ENCODE results near the gene CHRNE.

Gene CHRNE

DNA sequence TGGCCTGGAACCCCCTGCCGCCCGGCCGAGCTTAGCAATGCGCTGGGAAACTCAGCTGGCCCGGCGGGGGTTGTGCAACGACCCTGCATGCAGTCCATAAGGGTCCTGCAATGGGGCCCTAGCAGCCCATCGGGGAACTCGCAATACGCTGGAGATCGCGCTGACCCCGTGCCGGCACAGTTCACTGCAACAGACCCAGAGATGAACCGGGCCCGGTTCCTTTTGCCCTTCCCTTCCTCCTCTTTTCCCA is 36.6 kb upstream of the CHRNE start:
- Histone ChIP-seq H3K79me2 (ENCODE audit: control insufficient read depth, insufficient read depth, low read length, unreplicated experiment) (peaks cover 53% of the 10 kb centered on the region), H3K36me3 (ENCODE audit: insufficient read depth, low read length) (no peaks in the 10 kb centered on the region), H3K27ac (ENCODE audit: low read depth, low read length) (peak overlapping the region; percentile 89), H3K4me1 (ENCODE audit: control insufficient read depth, insufficient read depth, low read length, unreplicated experiment) (peaks cover 39% of the 10 kb centered on the region), H3K27me3 (ENCODE audit: insufficient read depth, low read length) (no peaks in the 10 kb centered on the region), H3K4me3 (ENCODE audit: low read depth, low read length) (peak overlapping the region; percentile 87), H2AFZ (ENCODE audit: low read length, unreplicated experiment) (peak overlapping the region; percentile 82)

DNA sequence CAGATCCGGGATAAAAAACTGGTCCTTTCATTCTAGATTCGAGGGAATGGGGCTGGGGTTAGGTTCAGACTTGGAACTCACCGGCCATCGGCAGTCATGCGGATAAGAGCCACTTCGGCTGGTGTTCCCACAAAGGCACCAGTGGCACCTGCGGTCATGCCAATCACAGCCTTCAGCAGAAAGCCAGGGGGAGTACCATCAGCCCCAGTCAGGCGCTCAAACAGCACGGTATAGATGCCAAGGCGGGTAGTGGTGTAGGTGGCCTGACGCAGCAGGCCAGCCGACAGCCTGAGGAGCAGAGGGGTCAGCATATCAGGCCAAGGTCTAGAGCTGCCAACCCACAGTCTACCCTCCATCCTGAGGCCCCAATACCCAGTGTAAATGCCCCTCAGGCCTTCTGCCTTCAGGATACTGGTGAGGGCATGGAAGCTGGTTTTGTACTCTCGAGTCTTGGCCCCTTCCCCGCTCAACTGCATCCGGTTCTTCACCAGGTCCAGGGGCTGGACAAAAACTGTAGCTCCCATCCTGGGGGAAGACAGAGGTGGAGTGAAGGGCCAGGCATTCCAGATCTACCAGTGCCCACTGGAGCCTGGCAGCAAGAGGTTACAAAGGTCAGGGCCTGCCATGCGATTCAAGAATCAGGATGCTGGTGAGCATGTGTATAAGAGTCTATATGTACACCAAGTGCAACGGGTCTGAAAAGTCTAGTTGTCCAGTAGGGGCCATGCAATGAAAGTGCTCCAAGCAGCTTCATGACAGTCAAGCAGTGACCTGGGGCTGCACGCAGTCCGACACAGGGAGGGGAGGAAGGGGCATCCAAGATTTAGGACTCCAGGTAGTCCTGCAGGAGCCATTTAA is 36.0 kb upstream of the CHRNE start:
- H2AFZ ChIP-seq (ENCODE audit: low read length, unreplicated experiment): peak overlapping the region; percentile 82
- peaks cover 39% of the 10 kb centered on the region for H3K4me1 ChIP-seq (ENCODE audit: control insufficient read depth, insufficient read depth, low read length, unreplicated experiment)
- H3K79me2 ChIP-seq (ENCODE audit: control insufficient read depth, insufficient read depth, low read length, unreplicated experiment): peaks cover 47% of the 10 kb centered on the region
- H3K27me3 ChIP-seq (ENCODE audit: insufficient read depth, low read length): no peaks in the 10 kb centered on the region
- no peaks in the 10 kb centered on the region for H3K36me3 ChIP-seq (ENCODE audit: insufficient read depth, low read length)
- H3K27ac ChIP-seq (ENCODE audit: low read depth, low read length): peak overlapping the region; percentile 89; the same call in 1 of the 2 replicates
- peak overlapping the region; percentile 87 for H3K4me3 ChIP-seq (ENCODE audit: low read depth, low read length)

GRCh38 chr17:4938069-4938491 is 35.2 kb upstream of the CHRNE start:
- no peaks in the 10 kb centered on the region for H3K27me3 ChIP-seq (ENCODE audit: insufficient read depth, low read length)
- peaks cover 40% of the 10 kb centered on the region for H3K79me2 ChIP-seq (ENCODE audit: control insufficient read depth, insufficient read depth, low read length, unreplicated experiment)
- H3K27ac ChIP-seq (ENCODE audit: low read depth, low read length): no peak overlapping the region
- no peak overlapping the region for H2AFZ ChIP-seq (ENCODE audit: low read length, unreplicated experiment)
- H3K4me1 ChIP-seq (ENCODE audit: control insufficient read depth, insufficient read depth, low read length, unreplicated experiment): peaks cover 36% of the 10 kb centered on the region
- peak overlapping the region; percentile 87; the same call in 1 of the 2 replicates for H3K4me3 ChIP-seq (ENCODE audit: low read depth, low read length)
- H3K36me3 ChIP-seq (ENCODE audit: insufficient read depth, low read length): no peaks in the 10 kb centered on the region

DNA sequence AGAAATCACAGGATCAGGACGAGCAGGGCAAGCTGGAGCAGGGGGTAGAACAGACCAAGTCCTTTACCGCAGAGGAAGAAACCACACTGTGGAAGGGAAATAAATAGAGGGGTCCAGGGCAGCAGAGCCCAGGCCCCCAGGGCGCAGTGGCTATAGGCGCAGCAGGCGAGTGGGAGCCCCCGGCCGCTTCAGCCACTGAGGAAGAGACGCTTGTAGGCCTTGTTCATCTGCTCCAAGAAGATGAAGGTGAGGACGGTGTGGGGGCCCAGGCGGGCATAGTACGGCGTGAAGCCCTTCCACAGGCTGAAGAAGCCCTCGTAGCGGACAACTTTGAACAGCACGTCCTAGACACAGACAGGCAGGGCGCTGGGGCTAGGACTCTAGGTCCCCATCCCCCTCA is 34.7 kb upstream of the CHRNE start:
- Histone ChIP-seq H3K27me3 (ENCODE audit: insufficient read depth, low read length) (no peaks in the 10 kb centered on the region), H3K4me3 (ENCODE audit: low read depth, low read length) (no peak overlapping the region), H3K79me2 (ENCODE audit: control insufficient read depth, insufficient read depth, low read length, unreplicated experiment) (peaks cover 35% of the 10 kb centered on the region), H3K36me3 (ENCODE audit: insufficient read depth, low read length) (no peaks in the 10 kb centered on the region), H3K4me1 (ENCODE audit: control insufficient read depth, insufficient read depth, low read length, unreplicated experiment) (peaks cover 31% of the 10 kb centered on the region), H2AFZ (ENCODE audit: low read length, unreplicated experiment) (no peak overlapping the region), H3K27ac (ENCODE audit: low read depth, low read length) (no peak overlapping the region)

DNA sequence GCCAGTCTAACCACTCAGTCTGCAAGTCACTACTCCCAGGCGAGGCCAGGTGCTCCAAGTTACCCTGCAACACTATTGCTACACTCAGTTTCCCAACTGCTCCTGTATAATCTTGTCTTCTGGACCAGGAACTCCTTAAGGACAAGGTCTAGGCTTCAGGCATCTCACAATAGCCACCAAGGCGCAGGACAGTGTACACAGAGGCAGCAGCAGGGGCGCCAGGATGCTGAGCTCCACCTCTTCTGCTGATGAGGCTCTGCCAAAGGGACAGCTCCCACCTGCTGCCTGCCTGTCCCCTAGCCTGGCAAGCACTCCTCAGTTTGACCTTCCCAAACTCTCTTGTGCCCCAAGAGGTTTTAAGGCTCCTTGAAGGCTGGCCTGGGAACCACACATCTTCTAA is 33.5 kb upstream of the CHRNE start:
- H3K27me3 ChIP-seq (ENCODE audit: insufficient read depth, low read length): no peaks in the 10 kb centered on the region
- H3K27ac ChIP-seq (ENCODE audit: low read depth, low read length): no peak overlapping the region
- H3K4me1 ChIP-seq (ENCODE audit: control insufficient read depth, insufficient read depth, low read length, unreplicated experiment): peaks cover 20% of the 10 kb centered on the region
- H3K4me3 ChIP-seq (ENCODE audit: low read depth, low read length): no peak overlapping the region
- H2AFZ ChIP-seq (ENCODE audit: low read length, unreplicated experiment): no peak overlapping the region
- H3K36me3 ChIP-seq (ENCODE audit: insufficient read depth, low read length): no peaks in the 10 kb centered on the region
- peaks cover 25% of the 10 kb centered on the region for H3K79me2 ChIP-seq (ENCODE audit: control insufficient read depth, insufficient read depth, low read length, unreplicated experiment)

DNA sequence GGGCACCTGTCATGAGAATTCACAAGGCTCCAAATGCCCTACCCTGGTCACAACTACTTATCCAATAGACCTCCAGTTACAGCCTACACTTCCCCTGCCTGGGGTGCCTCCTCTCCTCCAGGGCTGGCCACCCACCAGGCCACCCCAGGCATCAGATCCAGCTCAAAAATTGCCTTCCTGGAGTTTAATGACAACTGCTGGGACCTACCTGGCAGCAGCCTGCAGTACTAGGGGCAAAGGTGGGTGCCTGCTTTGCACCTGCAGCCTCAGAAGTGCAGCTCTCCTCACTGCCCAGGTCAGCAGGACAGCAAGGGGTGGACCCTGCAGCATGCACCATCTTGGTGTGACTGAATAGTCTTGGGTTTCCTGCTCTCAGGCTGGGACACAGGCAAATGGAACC is 32.8 kb upstream of the CHRNE start:
- Histone ChIP-seq H3K4me1 (ENCODE audit: control insufficient read depth, insufficient read depth, low read length, unreplicated experiment) (peaks cover 18% of the 10 kb centered on the region), H3K27ac (ENCODE audit: low read depth, low read length) (no peak overlapping the region), H3K4me3 (ENCODE audit: low read depth, low read length) (no peak overlapping the region), H3K36me3 (ENCODE audit: insufficient read depth, low read length) (peaks cover 3% of the 10 kb centered on the region; the same call in 1 of the 2 replicates), H3K79me2 (ENCODE audit: control insufficient read depth, insufficient read depth, low read length, unreplicated experiment) (peaks cover 17% of the 10 kb centered on the region), H2AFZ (ENCODE audit: low read length, unreplicated experiment) (no peak overlapping the region), H3K27me3 (ENCODE audit: insufficient read depth, low read length) (no peaks in the 10 kb centered on the region)

GRCh38 chr17:4934173-4934979 is 31.5 kb upstream of the CHRNE start:
- Histone ChIP-seq H3K79me2 (ENCODE audit: control insufficient read depth, insufficient read depth, low read length, unreplicated experiment) (peaks cover 16% of the 10 kb centered on the region), H3K4me3 (ENCODE audit: low read depth, low read length) (no peak overlapping the region), H3K27me3 (ENCODE audit: insufficient read depth, low read length) (no peaks in the 10 kb centered on the region), H3K27ac (ENCODE audit: low read depth, low read length) (no peak overlapping the region), H2AFZ (ENCODE audit: low read length, unreplicated experiment) (no peak overlapping the region), H3K4me1 (ENCODE audit: control insufficient read depth, insufficient read depth, low read length, unreplicated experiment) (peaks cover 18% of the 10 kb centered on the region), H3K36me3 (ENCODE audit: insufficient read depth, low read length) (peaks cover 3% of the 10 kb centered on the region; the same call in 1 of the 2 replicates)

DNA sequence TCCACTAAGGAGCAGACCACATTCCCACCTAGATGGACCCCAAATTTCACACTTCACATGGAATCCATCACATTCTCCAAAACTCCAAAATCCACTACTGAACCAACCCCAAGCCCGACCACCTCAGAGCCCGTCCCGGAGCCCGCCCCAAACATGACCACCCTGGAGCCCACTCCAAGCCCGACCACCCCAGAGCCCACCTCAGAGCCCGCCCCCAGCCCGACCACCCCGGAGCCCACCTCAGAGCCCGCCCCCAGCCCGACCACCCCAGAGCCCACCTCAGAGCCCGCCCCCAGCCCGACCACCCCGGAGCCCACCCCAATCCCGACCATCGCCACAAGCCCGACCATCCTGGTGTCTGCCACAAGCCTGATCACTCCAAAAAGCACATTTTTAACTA is 30.7 kb upstream of the CHRNE start:
- Histone ChIP-seq H3K27me3 (ENCODE audit: insufficient read depth, low read length) (no peaks in the 10 kb centered on the region), H3K27ac (ENCODE audit: low read depth, low read length) (no peak overlapping the region), H3K36me3 (ENCODE audit: insufficient read depth, low read length) (peaks cover 3% of the 10 kb centered on the region; the same call in 1 of the 2 replicates), H3K4me3 (ENCODE audit: low read depth, low read length) (no peak overlapping the region), H2AFZ (ENCODE audit: low read length, unreplicated experiment) (no peak overlapping the region), H3K79me2 (ENCODE audit: control insufficient read depth, insufficient read depth, low read length, unreplicated experiment) (peaks cover 9% of the 10 kb centered on the region), H3K4me1 (ENCODE audit: control insufficient read depth, insufficient read depth, low read length, unreplicated experiment) (peaks cover 13% of the 10 kb centered on the region)

DNA sequence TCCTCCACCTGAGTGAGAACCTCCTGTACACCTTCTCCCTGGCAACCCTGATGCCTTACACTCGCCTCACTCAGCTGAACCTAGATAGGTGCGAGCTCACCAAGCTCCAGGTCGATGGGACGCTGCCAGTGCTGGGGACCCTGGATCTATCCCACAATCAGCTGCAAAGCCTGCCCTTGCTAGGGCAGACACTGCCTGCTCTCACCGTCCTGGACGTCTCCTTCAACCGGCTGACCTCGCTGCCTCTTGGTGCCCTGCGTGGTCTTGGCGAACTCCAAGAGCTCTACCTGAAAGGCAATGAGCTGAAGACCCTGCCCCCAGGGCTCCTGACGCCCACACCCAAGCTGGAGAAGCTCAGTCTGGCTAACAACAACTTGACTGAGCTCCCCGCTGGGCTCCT is 29.9 kb upstream of the CHRNE start:
- H3K4me1 ChIP-seq (ENCODE audit: control insufficient read depth, insufficient read depth, low read length, unreplicated experiment): peaks cover 9% of the 10 kb centered on the region
- no peaks in the 10 kb centered on the region for H3K79me2 ChIP-seq (ENCODE audit: control insufficient read depth, insufficient read depth, low read length, unreplicated experiment)
- no peak overlapping the region for H2AFZ ChIP-seq (ENCODE audit: low read length, unreplicated experiment)
- peaks cover 3% of the 10 kb centered on the region; the same call in 1 of the 2 replicates for H3K36me3 ChIP-seq (ENCODE audit: insufficient read depth, low read length)
- no peak overlapping the region for H3K4me3 ChIP-seq (ENCODE audit: low read depth, low read length)
- no peak overlapping the region for H3K27ac ChIP-seq (ENCODE audit: low read depth, low read length)
- H3K27me3 ChIP-seq (ENCODE audit: insufficient read depth, low read length): no peaks in the 10 kb centered on the region

- Histone ChIP-seq H3K27ac (ENCODE audit: low read depth, low read length) (no peak within 1 kb of the TSS), H3K36me3 (ENCODE audit: insufficient read depth, low read length) (peaks cover 3% of the 10 kb centered on the region; the same call in 1 of the 2 replicates), H3K4me1 (ENCODE audit: control insufficient read depth, insufficient read depth, low read length, unreplicated experiment) (peaks cover 9% of the 10 kb centered on the region), H3K4me3 (ENCODE audit: low read depth, low read length) (no peak within 1 kb of the TSS), H2AFZ (ENCODE audit: low read length, unreplicated experiment) (no peak within 1 kb of the TSS), H3K79me2 (ENCODE audit: control insufficient read depth, insufficient read depth, low read length, unreplicated experiment) (no peaks in the 10 kb centered on the region), H3K27me3 (ENCODE audit: insufficient read depth, low read length) (no peaks in the 10 kb centered on the region)
These were observed 29.1 kb upstream of the CHRNE start, which contains the start of gene GP1BA for GRCh38 chr17:4931963-4932362. Gene GP1BA (plus strand): TSS chr17:4932277. CDS start chr17:4932605, 328 bp downstream.
